NT2/D1 (cell line): Measurements from ENCODE around the gene BANF1.

Experiments
- DNase-seq: peaks from one replicate; pipeline ENCODE4 v3.0.0-alpha.2; 2011; ENCODE audit warnings: low read depth, low spot score
- H3K27me3 ChIP-seq: 2 replicates; pipeline ENCODE4 v1.6.0; 2011; ENCODE audit warnings: mild to moderate bottlenecking; ENCODE audit not compliant: insufficient read length, insufficient read depth
- H3K36me3 ChIP-seq: 2 replicates; pipeline ENCODE4 v1.6.1; 2011; ENCODE audit warnings: mild to moderate bottlenecking, low read length, mixed read lengths; ENCODE audit not compliant: insufficient read depth, insufficient read length
- H3K4me1 ChIP-seq: 2 replicates; pipeline ENCODE4 v1.5.1; 2011; ENCODE audit not compliant: insufficient read depth, insufficient read length
- H3K4me3 ChIP-seq: 2 replicates; pipeline ENCODE4 v1.5.1; 2011; ENCODE audit warnings: low read depth; ENCODE audit not compliant: insufficient read length
- H3K9ac ChIP-seq: 2 replicates; pipeline ENCODE4 v1.6.0; 2011; ENCODE audit warnings: low read depth; ENCODE audit not compliant: insufficient read length
- H3K9me3 ChIP-seq: 2 replicates; pipeline ENCODE4 v1.5.1; 2011; ENCODE audit warnings: mild to moderate bottlenecking, low read length; ENCODE audit not compliant: insufficient read depth
- SUZ12 ChIP-seq: IDR thresholded peaks from 2 replicates; pipeline ENCODE4 v1.6.1; 2011; ENCODE audit not compliant: insufficient read length, insufficient read depth; ENCODE audit errors: extremely low read depth
- YY1 ChIP-seq: IDR thresholded peaks from 2 replicates; pipeline ENCODE4 v1.6.1; 2011; ENCODE audit not compliant: insufficient read length, insufficient read depth
- ZNF274 ChIP-seq: IDR thresholded peaks from 2 replicates; pipeline ENCODE4 v1.6.1; 2011; ENCODE audit warnings: mild to moderate bottlenecking, low read depth, low read length

Gene BANF1, protein sequence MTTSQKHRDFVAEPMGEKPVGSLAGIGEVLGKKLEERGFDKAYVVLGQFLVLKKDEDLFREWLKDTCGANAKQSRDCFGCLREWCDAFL

DNA sequence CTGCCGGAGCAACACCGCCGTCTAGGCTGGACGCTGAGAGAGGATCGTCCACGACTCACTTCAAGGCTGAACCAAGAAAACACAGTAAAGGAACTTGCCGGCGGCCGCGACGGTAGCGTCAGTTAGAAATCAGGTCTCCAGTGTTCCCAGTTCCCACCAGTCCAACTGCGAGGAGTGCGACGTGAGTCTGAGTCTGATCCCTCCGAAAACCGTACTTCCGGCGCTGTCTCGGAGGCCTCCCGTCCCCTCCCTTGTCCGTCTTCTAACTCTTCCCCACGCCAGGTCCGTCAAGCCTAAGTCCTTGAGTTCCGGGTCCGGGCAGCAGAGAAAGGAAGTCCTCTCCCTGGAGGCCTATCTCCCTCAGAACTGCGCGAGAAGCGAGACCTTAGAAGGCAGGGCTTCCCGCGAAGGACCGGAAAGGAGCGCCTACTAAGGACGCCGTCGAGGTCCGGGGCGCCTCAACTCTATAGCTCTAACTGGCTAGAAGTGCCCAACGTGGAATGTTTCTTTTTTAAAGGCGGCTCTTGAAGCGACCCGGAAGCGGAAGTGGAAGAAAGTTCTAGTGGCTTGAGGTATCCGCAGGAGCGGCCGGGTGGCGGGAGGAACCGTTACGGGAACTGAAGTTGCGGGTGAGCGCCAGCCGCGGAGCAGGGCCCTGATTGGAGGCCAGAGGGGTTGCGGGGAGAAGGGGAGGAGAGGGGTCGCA lies at the start of gene BANF1, which contains the start of gene EIF1AD:
Gene BANF1, plus strand, starts transcription at position 562 of the 706 bp plus-strand sequence. CDS start 748 bp downstream, outside the sequence.
Gene EIF1AD, minus strand, starts transcription at position 216 of the 706 bp plus-strand sequence. CDS start 1,768 bp downstream, outside the sequence.
- H3K9ac ChIP-seq, result peak within 1 kb of the TSS; percentile 83
- H3K4me1 ChIP-seq, result peaks cover 4% of the 10 kb centered on the region
- peak; percentile 22 for TF ChIP-seq YY1
- no peak for TF ChIP-seq SUZ12
- H3K36me3 ChIP-seq, result peaks cover 66% of the 10 kb centered on the region
- H3K27me3 ChIP-seq, result no peaks in the 10 kb centered on the region
- H3K4me3 ChIP-seq, result peak within 1 kb of the TSS; percentile 83
- no peaks in the 10 kb centered on the region for H3K9me3 ChIP-seq
- peak; percentile 96 for DNase-seq

DNA sequence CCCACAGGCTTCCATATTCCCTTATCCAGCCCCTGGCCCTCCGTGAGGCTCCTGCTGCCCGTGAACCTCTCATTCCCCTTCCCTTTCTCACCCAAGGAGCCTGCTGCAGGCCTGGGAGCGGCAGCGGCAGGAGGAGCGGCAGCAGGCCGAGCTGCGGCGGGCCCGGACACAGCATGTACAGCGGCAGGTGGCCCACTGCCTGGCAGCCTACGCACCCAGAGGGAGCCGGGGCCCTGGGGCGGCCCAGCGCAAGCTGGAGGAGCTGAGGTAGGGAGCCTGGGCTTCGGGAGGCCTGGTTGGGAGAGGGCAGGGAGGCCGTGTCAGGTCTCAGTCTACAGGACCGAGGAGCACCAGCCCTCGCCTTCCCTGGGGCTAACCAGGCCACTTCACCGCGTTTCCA lies 48.8 kb upstream of the BANF1 start:
- H3K27me3 ChIP-seq, result no peaks in the 10 kb centered on the region
- H3K4me1 ChIP-seq, result peaks cover 5% of the 10 kb centered on the region
- no peaks in the 10 kb centered on the region for H3K9me3 ChIP-seq
- no peak for DNase-seq
- no peak overlapping the region for H3K4me3 ChIP-seq
- no peak for TF ChIP-seq ZNF274
- TF ChIP-seq YY1, result no peak
- no peak for TF ChIP-seq SUZ12
- H3K9ac ChIP-seq, result peak overlapping the region; percentile 16
- no peaks in the 10 kb centered on the region for H3K36me3 ChIP-seq

DNA sequence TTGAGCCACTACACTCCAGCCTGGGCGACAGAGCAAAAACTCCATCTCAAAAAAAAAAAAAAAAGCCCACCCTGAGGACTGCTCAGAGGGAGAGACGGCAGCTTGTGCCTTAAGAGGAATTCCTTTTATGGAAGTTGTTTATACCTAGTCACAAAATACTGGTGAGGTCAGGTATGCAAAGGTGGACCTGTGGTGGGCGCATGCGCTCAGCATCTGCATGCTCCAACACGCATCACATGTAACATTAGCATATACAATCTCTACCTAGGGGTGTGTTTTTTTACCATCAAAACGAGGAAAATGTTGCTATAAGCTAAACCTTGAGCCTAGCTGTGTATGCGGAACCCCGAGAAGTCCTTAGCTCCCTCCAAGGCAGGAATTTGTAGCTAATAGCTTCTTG lies 47.5 kb upstream of the BANF1 start:
- no peak for TF ChIP-seq ZNF274
- no peak for TF ChIP-seq YY1
- no peak for TF ChIP-seq SUZ12
- no peaks in the 10 kb centered on the region for H3K36me3 ChIP-seq
- no peak overlapping the region for H3K4me3 ChIP-seq
- DNase-seq, result no peak
- peaks cover 11% of the 10 kb centered on the region for H3K4me1 ChIP-seq
- H3K27me3 ChIP-seq, result no peaks in the 10 kb centered on the region
- no peaks in the 10 kb centered on the region for H3K9me3 ChIP-seq
- H3K9ac ChIP-seq, result no peak overlapping the region

DNA sequence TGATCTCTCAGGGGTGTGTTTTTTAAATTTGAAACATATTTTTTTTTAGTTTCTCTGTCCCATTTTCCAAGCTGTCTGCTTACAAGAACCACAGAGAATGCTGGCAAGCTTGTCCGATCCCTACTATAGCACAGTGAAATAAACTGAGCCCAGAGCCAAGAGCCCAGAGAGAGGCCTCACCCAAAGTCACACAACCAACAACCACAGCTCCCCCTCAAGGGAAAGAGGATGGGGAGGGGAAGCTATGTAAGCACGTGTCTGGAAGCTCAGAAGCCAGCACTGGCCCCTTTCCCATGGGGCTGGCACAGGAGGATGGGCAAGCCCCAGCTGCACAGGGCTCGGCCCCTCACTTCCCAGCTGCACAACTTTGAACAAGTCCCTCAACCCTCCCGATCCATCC lies 44.0 kb upstream of the BANF1 start:
- no peaks in the 10 kb centered on the region for H3K9me3 ChIP-seq
- H3K36me3 ChIP-seq, result no peaks in the 10 kb centered on the region
- peaks cover 10% of the 10 kb centered on the region for H3K4me1 ChIP-seq
- H3K27me3 ChIP-seq, result no peaks in the 10 kb centered on the region
- no peak overlapping the region for H3K4me3 ChIP-seq
- no peak for DNase-seq
- H3K9ac ChIP-seq, result peak overlapping the region; percentile 58
- TF ChIP-seq ZNF274, result no peak
- no peak for TF ChIP-seq SUZ12
- no peak for TF ChIP-seq YY1

DNA sequence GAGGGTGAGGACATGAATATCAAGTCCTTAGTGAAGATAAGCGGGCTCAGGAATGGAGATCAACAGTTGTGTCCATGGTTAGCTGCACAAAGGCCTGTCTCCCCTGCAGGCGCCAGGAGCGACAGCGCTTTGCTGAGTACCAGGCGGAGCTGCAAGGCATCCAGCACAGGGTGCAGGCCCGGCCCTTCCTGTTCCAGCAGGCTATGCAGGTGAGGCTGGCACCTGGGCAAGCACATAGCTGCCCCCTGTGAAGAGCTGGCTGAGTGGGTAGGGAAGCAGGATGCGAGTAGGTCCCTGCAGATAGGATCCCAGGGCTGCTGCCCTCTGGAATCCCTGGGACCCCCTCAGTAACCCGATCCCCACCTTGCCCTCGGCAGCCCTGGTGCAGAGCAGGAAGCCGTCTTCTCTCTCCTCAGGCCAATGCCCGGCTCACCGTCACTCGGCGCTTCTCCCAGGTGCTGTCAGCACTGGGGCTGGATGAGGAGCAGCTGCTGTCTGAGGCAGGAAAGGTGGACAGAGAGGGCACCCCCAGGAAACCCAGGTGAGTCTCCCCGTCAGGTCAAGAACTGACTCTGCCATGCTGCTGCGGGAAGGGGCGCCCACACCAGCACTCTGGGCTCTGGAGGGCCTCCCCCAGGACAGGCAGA lies 43.4 kb upstream of the BANF1 start:
- Histone ChIP-seq H3K36me3 (peaks cover 3% of the 10 kb centered on the region), H3K4me3 (no peak overlapping the region), H3K9ac (peak overlapping the region; percentile 58), H3K4me1 (peaks cover 6% of the 10 kb centered on the region), H3K27me3 (no peaks in the 10 kb centered on the region), H3K9me3 (no peaks in the 10 kb centered on the region)
- TF ChIP-seq ZNF274 (no peak), YY1 (no peak)
- no peak for DNase-seq

DNA sequence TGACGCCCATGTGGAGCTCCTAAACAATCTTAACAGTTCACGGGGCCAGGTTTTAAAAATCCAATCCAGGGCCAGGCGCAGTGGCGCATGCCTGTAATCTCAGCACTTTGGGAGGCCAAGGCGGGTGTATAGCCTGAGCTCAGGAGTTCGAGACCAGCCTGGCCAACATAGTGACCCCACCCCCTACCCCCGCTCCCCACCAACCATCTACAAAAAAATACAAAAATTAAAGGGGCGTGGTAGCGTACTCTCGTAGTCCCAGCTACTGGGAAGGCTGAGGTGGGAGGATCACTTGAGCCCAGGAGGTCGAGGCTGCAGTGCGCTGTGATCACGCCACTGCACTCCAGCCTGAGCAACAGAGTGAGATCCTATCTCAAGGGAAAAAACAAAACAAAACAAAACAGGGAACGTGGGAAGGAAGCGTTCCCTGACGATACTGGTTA lies 41.5 kb upstream of the BANF1 start:
- H3K36me3 ChIP-seq, result peaks cover 22% of the 10 kb centered on the region
- H3K27me3 ChIP-seq, result no peaks in the 10 kb centered on the region
- H3K9me3 ChIP-seq, result no peaks in the 10 kb centered on the region
- peak overlapping the region; percentile 95 for H3K4me3 ChIP-seq
- no peak for DNase-seq
- TF ChIP-seq SUZ12, result no peak
- no peak for TF ChIP-seq YY1
- no peak for TF ChIP-seq ZNF274
- H3K9ac ChIP-seq, result peak overlapping the region; percentile 99
- peaks cover 13% of the 10 kb centered on the region for H3K4me1 ChIP-seq

DNA sequence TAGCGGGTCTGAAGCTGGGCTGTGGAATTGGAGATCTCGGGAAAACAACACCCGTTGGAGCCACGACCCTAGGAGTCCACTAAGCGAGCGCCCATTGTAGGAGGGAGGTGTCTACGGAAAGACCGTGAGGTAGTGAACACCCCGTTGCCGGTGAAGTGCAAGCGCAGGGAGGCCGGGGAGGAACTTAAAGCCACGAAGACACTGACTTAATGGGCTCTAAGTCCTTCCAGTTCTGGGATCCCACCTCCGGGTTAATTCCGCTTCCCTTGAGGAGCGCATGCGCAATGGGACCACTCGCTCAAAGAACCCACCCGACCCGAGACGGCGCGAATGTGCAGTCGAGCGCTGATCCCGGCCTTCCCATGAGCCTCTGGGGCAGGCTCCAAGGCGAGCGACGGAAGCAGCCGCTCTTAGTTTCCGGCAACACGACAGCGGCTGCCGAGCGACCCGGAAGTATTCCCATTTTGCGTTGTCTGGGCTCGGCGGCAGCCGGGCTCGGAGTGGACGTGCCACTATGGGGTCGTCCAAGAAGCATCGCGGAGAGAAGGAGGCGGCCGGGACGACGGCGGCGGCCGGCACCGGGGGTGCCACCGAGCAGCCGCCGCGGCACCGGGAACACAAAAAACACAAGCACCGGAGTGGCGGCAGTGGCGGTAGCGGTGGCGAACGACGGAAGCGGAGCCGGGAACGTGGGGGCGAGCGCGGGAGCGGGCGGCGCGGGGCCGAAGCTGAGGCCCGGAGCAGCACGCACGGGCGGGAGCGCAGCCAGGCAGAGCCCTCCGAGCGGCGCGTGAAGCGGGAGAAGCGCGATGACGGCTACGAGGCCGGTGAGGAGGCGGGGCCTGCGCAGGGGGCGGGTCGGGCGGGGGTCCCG lies 40.8 kb upstream of the BANF1 start, which contains the start of gene SART1:
Gene SART1, plus strand, starts transcription at position 468 of the 874 bp plus-strand sequence. Its CDS starts 47 bp downstream, at position 515.
- DNase-seq, result peak; percentile 98
- Histone ChIP-seq H3K9me3 (no peaks in the 10 kb centered on the region), H3K4me3 (peak within 1 kb of the TSS; percentile 95), H3K9ac (peak within 1 kb of the TSS; percentile 99), H3K36me3 (peaks cover 29% of the 10 kb centered on the region), H3K27me3 (no peaks in the 10 kb centered on the region), H3K4me1 (peaks cover 14% of the 10 kb centered on the region)
- no peak for TF ChIP-seq ZNF274
